ENCODE measurements around the gene RETREG2. TPM values are rescaled to one million over a fixed set of nuclear protein-coding genes. Genes with fewer than 3 reads are reported as not detected.

RETREG2 gene
- total RNA-seq, 1 experiment from 2014 or later, result 125 TPM

GRCh38 chr2:219169930-219170654 lies 8.0 kb upstream of the RETREG2 start, which contains the start of gene SLC23A3:
Gene SLC23A3 (minus strand): TSS chr2:219170029. CDS start chr2:219169984, 45 bp downstream.
- no peak for DNase-seq (ENCODE audit: low spot score)

- DNase-seq (ENCODE audit: low spot score), result peak; percentile 75
These were observed 6.8 kb upstream of the RETREG2 start for GRCh38 chr2:219171231-219171651.

- no peak for DNase-seq (ENCODE audit: low spot score)
These were observed 5.6 kb upstream of the RETREG2 start for GRCh38 chr2:219172231-219173154.

- DNase-seq (ENCODE audit: low spot score), result no peak
These were observed 4.9 kb upstream of the RETREG2 start for GRCh38 chr2:219173176-219173575.

GRCh38 chr2:219174146-219174545 lies 3.9 kb upstream of the RETREG2 start:
- DNase-seq (ENCODE audit: low spot score), result no peak

GRCh38 chr2:219174801-219175200 lies 3.3 kb upstream of the RETREG2 start:
- DNase-seq (ENCODE audit: low spot score), result no peak

GRCh38 chr2:219175486-219175885 lies 2.6 kb upstream of the RETREG2 start:
- no peak for DNase-seq (ENCODE audit: low spot score)

- peak; percentile 38 for DNase-seq (ENCODE audit: low spot score)
These were observed 1.9 kb upstream of the RETREG2 start for GRCh38 chr2:219175928-219176817.

GRCh38 chr2:219176818-219177551 lies 1.1 kb upstream of the RETREG2 start, which contains the start of gene CNPPD1:
Gene CNPPD1 (minus strand): TSS chr2:219176925. CDS start chr2:219176828, 97 bp downstream.
- DNase-seq (ENCODE audit: low spot score), result peak; percentile 64

GRCh38 chr2:219178377-219179175 lies 501 bp downstream of the RETREG2 start:
- DNase-seq (ENCODE audit: low spot score), result peak; percentile 27

GRCh38 chr2:219179601-219180465 lies 1.8 kb downstream of the RETREG2 start:
- DNase-seq (ENCODE audit: low spot score), result no peak

- no peak for DNase-seq (ENCODE audit: low spot score)
These were observed 2.9 kb downstream of the RETREG2 start for GRCh38 chr2:219180961-219181360.

- DNase-seq (ENCODE audit: low spot score), result no peak
These were observed 3.5 kb downstream of the RETREG2 start for GRCh38 chr2:219181531-219181930.

GRCh38 chr2:219182331-219183150 lies 4.5 kb downstream of the RETREG2 start:
- DNase-seq (ENCODE audit: low spot score), result no peak

- DNase-seq (ENCODE audit: low spot score), result no peak
These were observed 5.2 kb downstream of the RETREG2 start for GRCh38 chr2:219183151-219183772.

- no peak for DNase-seq (ENCODE audit: low spot score)
These were observed 6.0 kb downstream of the RETREG2 start for GRCh38 chr2:219184121-219184520.

- DNase-seq (ENCODE audit: low spot score), result no peak
These were observed 8.8 kb downstream of the RETREG2 start for GRCh38 chr2:219186754-219187456.
